Skin of body (tissue), 2 donors: Measurements from ENCODE around the gene RXFP1. TPM values are rescaled to one million over a fixed set of nuclear protein-coding genes. Genes with fewer than 3 reads are reported as not detected.

Experiments used
- DNase-seq: peaks from one replicate; lab custom pipeline; 2025; lab: John Stamatoyannopoulos, UW
- total RNA-seq: library from RNA; depleted of rRNA; stranded (reverse); fragments of >200 nt; gene quantifications from one replicate; pipeline ENCODE4 v1.2.3, GENCODE V29; 2014

Gene RXFP1
- 0.39 TPM for total RNA-seq

DNA sequence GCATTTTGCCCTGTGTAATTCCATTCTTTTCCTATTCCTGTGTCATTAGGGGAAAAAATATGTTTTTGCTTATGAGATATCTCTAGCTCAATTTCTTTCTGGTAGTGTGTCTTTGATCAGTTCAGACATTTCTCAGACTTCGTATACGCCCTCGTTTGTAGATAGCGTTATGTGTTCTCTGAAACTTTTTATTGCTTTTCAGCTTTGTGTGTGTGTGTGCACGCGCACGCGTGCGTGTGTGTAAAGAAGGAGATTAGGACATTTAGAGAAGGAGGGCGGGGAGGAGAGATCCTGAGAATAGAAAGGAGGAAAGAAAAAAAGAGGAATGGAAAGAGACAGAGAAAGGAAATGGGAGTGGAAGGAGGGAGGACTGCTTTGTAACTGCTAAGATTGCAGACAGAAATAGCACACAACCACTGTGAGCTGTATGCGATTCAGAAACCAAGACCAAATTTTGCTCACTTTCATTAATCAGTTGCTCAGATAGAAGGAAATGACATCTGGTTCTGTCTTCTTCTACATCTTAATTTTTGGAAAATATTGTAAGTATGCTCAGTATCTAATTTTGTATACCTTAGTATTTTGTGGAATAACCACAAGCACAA lies at the start of gene RXFP1:
Gene RXFP1, plus strand, starts transcription at position 399 of the 605 bp plus-strand sequence. Its CDS starts 95 bp downstream, at position 494.
- DNase-seq: no peak

GRCh38 chr4:158481811-158482210 lies 39.9 kb upstream of the RXFP1 start:
- DNase-seq: no peak

- no peak for DNase-seq
Measured at GRCh38 chr4:158484173-158484885, 37.4 kb upstream of the RXFP1 start.

GRCh38 chr4:158490629-158491028 lies 31.1 kb upstream of the RXFP1 start:
- no peak for DNase-seq

DNA sequence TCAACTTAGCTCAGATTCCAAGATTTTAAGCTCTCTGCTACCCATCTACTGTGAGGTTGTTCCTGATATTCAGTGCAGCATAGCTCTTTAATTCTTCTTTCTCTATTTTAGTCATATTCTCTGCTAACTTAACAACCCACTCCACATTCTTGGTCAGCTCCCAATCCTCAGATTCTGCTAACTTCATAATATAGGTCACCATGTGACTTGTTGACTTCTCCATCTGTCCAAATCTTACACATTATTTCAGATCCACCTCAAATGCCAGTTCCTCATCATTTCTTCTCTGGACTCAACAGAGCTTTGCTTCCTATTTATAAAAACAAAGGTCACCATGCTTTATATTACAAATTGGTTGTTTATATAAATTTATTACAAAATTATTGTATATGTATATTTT lies 29.3 kb upstream of the RXFP1 start:
- DNase-seq: no peak

GRCh38 chr4:158496030-158496741 lies 25.5 kb upstream of the RXFP1 start:
- DNase-seq: no peak

DNA sequence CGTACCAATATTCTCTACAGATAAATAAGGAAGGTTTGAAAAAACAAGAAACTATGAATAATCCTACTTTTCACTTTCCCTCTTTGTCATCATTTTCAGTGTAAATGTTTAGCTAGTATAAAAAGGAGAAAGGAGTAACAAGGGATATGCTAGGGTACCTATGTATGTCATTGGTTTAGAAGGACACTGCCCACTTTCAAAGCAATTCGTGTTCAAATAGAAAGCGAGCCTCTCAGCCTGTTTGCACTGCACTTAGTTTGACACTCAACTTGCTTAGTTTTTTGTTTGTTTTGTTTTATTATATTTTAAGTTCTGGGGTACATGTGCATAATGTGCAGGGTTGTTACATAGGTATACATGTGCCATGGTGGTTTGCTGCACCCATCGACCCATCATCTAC lies 21.6 kb upstream of the RXFP1 start:
- DNase-seq: no peak

GRCh38 chr4:158513256-158513655 lies 8.4 kb upstream of the RXFP1 start:
- no peak for DNase-seq

GRCh38 chr4:158519226-158519625 lies 2.5 kb upstream of the RXFP1 start:
- no peak for DNase-seq

DNA sequence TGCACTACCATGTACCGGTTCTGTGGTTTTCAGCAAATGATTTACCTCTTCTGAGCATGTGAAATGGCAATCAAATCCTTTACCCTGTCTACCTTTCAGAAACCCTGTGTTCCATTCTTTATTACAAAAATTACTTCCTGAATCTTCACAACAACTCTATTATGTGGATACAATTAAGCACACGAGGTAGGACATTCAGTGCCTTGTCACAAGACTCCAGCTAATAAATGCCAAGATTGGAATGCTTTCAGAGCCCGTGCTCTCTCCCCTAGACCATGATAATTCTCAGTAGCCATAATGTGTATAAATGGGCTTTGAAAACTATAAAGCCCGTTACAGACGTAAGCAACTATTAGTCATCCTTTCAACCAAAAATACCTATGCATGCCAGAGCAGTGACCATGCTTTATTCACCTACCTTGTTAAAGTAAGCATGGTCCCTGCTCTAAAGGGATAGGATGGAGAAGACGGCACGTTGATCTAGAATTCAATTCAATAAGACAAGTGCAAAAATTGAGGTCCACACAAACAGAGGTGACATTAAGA lies 2.4 kb downstream of the RXFP1 start:
- DNase-seq: no peak

GRCh38 chr4:158527516-158527915 lies 5.8 kb downstream of the RXFP1 start:
- no peak for DNase-seq

GRCh38 chr4:158529505-158529904 lies 7.8 kb downstream of the RXFP1 start:
- no peak for DNase-seq

- DNase-seq: no peak
Measured at GRCh38 chr4:158530381-158530780, 8.7 kb downstream of the RXFP1 start.

- DNase-seq: no peak
Measured at GRCh38 chr4:158530898-158531297, 9.2 kb downstream of the RXFP1 start.

- no peak for DNase-seq
Measured at GRCh38 chr4:158532556-158533231, 11.0 kb downstream of the RXFP1 start.

DNA sequence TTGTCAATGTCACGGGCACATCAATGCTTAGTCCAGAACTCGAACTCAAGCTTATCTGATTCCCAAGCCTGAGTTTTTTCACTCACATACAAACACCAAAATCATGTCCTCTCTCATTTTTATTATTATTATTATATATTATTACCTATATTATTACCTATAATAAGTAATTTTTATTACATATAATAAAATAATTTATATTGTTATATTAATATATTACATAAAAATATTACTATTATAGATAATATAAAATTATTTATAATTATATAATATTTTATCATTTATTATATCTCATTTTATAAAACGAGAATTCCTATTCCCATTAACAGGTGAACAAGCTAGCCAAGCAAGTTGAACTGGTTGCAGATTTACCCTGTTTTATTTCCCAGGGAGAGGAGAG lies 13.0 kb downstream of the RXFP1 start:
- no peak for DNase-seq

DNA sequence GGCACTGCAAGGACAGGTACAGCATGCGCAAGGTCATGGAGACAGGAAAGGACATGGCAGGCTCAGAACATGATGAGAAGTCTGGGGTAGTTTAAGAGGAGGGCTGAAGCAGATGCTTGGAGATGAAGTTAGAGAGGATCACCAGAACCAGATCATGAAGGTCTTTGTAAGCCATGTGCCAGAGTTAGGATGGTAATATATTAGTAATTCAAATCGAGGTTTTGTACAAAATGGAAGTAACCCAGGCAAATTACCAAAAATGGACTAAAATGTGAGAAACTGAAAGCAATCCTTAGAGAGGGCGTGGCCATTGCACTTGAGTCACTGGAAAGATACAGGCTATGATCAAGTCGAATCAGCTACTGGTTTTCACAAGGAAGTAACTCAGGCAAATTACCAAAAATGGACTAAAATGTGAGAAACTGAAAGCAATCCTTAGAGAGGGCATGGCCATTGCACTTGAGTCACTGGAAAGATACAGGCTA lies 13.5 kb downstream of the RXFP1 start:
- DNase-seq: no peak

DNA sequence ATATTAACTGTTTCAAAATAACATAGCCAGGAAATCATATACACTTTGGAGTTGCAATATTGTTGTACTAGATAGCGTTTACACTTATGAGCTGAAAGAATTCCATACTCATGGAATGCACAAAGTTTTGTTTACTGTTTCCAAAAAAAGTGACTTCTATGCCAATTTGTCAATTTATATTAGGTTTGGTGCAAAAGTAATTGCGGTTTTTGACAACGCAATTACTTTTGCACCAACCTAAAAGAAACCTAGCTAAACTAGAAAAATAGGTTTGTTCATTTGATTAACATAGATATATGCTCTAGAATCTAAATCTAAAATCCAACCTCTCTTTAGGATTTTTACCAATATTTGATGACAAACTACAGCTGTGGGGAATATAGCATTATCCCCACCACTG lies 15.2 kb downstream of the RXFP1 start:
- no peak for DNase-seq

- no peak for DNase-seq
Measured at GRCh38 chr4:158538176-158538575, 16.5 kb downstream of the RXFP1 start.

DNA sequence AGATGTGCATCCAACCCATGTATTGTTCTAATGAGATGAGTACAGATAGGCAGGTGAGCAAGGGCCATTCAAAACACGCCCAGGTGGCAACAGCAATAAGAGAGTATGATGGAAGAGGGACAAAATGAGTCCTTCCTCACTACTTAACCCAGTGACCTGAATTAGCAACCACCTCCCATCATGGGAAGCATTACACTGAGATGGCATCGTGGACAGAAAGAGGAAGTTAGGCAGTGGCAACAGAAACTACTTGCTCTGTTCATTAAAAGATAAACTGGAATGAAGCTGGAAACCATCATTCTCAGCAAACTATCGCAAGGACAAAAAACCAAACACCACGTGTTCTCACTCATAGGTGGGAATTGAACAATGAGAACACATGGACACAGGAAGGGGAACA lies 17.2 kb downstream of the RXFP1 start:
- no peak for DNase-seq

- DNase-seq: no peak
Measured at GRCh38 chr4:158540125-158540907, 18.6 kb downstream of the RXFP1 start.
